Testis (tissue), 3 donors: Measurements from ENCODE around the gene CDH13. TPM values are rescaled to one million over a fixed set of nuclear protein-coding genes. Genes with fewer than 3 reads are reported as not detected.

Experiments
- DNase-seq: peaks from one replicate; pipeline ENCODE4 v3.0.0-alpha.2; 2019
- H3K27ac ChIP-seq, 2 donors: fragments of 200-600 bp; sonication (generic); one replicate each; pipeline ENCODE4 v1.5.1; 2019
- H3K27me3 ChIP-seq: fragments of 200-600 bp; sonication (generic); one replicate; pipeline ENCODE4 v1.5.1; 2019
- H3K36me3 ChIP-seq: fragments of 200-600 bp; sonication (generic); one replicate; pipeline ENCODE4 v1.5.1; 2017; ENCODE audit warnings: low read depth; ENCODE audit errors: missing control alignments
- H3K4me1 ChIP-seq: fragments of 200-600 bp; sonication (generic); one replicate; pipeline ENCODE4 v1.5.1; 2019
- H3K4me3 ChIP-seq, 2 donors: fragments of 200-600 bp; sonication (generic); one replicate each; pipeline ENCODE4 v1.5.1; 2017 to 2019
- H3K9me3 ChIP-seq: fragments of 200-600 bp; sonication (generic); one replicate; pipeline ENCODE4 v1.5.1; 2017
- POLR2A ChIP-seq: fragments of 450-650 bp; IDR thresholded peaks from one replicate; pipeline ENCODE4 v1.6.1; 2017; ENCODE audit warnings: antibody characterized with exemption, mild to moderate bottlenecking, moderate library complexity
- WGBS, 2 donors: methylation state at CpG; one replicate each; pipeline ENCODE4 v1.1.5; 2018; 5-methylcytosine and 5-hydroxymethylcytosine counted together
- intact Hi-C: fragments of 100-400 bp; cut with DNase I; formaldehyde crosslinking; loops from one replicate; pipeline ENCODE4 v1.15.1; 2023; ENCODE audit warnings: low total_unique reads
- polyA plus RNA-seq: library from polyadenylated mRNA; stranded (reverse); fragments of 350-450 nt; fragmentation: Illumina TruSeq; extraction: RNeasy Lipid Tissue Mini Kit (QIAGEN cat#74804); gene quantifications from one replicate; pipeline ENCODE4 v1.2.3, GENCODE V29; 2014; ENCODE audit warnings: low read depth, low replicate concordance; ENCODE audit not compliant: insufficient read depth
- total RNA-seq, 2 donors: library from RNA; depleted of rRNA; stranded (reverse); fragments of >200 nt; gene quantifications; one replicate each; pipeline ENCODE4 v1.2.3, GENCODE V29; 2016
- TF ChIP-seq, protein P1 (sequence below), 3 experiments: fragments of 450-650 bp in 2 of 3; fragments of 200-600 bp in 1 of 3; sonication (generic) in 1 of 3; IDR thresholded peaks; one replicate each; pipeline ENCODE4 v1.5.1; 2016 to 2019; ENCODE audit warnings: antibody characterized with exemption in 3 of 3, mild to moderate bottlenecking in 2 of 3, moderate library complexity in 1 of 3

CDH13 gene
- total and polyA plus RNA-seq, 3 donors from 2014 or later = 1.2 to 11.1 (median 2.0) TPM

DNA sequence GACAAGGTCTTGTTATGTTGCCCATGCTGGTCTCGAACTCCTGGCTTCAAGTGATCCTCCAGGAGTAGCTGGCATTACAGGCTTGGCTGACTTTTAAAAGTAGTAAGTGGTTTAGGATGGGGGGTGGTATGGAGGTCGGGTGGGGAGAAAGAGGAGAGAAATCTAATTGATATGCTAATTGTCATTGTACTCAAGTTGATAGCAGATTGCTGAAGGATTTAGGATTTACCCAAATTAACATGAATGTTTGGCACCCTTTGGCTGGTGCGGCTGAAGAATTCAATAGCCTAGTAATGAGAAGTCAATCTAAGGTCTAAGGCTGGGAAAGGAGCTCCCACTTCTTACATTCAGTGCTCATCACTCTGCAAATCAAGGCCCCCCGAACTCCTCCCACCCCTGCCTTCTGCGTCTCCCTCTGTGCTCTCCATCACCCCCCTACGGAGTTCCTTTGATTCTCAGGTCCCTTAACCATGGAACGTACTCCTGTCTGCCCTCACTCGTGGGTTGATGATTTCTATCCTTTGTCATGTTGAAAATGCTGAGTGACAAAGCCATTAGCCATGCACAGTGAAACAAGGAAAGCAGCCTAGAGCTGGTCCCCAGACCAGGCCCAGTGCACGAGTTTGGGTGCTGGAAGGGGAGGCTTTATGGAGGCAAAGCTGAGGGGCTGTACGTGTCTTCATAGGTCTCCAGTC, 17.3 kb downstream of the CDH13 start:
- TF ChIP-seq, protein P1, sequence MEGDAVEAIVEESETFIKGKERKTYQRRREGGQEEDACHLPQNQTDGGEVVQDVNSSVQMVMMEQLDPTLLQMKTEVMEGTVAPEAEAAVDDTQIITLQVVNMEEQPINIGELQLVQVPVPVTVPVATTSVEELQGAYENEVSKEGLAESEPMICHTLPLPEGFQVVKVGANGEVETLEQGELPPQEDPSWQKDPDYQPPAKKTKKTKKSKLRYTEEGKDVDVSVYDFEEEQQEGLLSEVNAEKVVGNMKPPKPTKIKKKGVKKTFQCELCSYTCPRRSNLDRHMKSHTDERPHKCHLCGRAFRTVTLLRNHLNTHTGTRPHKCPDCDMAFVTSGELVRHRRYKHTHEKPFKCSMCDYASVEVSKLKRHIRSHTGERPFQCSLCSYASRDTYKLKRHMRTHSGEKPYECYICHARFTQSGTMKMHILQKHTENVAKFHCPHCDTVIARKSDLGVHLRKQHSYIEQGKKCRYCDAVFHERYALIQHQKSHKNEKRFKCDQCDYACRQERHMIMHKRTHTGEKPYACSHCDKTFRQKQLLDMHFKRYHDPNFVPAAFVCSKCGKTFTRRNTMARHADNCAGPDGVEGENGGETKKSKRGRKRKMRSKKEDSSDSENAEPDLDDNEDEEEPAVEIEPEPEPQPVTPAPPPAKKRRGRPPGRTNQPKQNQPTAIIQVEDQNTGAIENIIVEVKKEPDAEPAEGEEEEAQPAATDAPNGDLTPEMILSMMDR (IDR thresholded peaks at IDR 0.05) = no peak
- no peak for TF ChIP-seq POLR2A
- Histone ChIP-seq H3K27me3 (no peaks in the 10 kb centered on the region), H3K4me1 (no peaks in the 10 kb centered on the region), H3K4me3 (no peak overlapping the region), H3K9me3 (no peaks in the 10 kb centered on the region), H3K36me3 (no peaks in the 10 kb centered on the region), H3K27ac (no peak overlapping the region)
- DNase-seq = no peak
- WGBS, 2 donors = 69 to 75% methylated on average over 8 to 10 of the region's 10 CpGs
- intact Hi-C loops = no loop called here

DNA sequence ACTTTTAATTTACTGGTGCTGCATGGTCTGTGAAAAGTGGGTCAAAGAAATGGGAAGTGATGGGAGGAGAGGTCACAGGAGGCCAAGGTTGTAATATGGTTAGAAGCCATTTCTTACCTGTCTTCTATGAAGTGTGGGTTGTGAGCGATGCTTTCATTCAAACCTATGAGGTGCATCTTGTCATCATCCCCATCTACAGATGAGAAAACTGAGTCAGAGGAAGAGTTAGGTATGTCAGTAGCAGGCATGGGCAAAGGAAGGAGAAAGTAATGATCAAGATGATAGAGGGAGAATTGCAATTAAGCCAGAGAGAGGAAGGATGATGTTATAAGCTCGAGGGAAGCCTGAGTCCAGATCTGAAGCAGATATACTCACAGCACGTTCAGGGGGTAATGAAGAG, 19.7 kb downstream of the CDH13 start:
- Histone ChIP-seq H3K27me3 (no peaks in the 10 kb centered on the region), H3K4me3 (no peak overlapping the region), H3K27ac (no peak overlapping the region), H3K9me3 (no peaks in the 10 kb centered on the region), H3K4me1 (no peaks in the 10 kb centered on the region), H3K36me3 (no peaks in the 10 kb centered on the region)
- no peak for DNase-seq
- TF ChIP-seq, protein P1 (IDR thresholded peaks at IDR 0.05) = no peak
- no peak for TF ChIP-seq POLR2A
- WGBS, 2 donors = 79 to 92% methylated on average over 3 of the region's 3 CpGs
- intact Hi-C loops = no loop called here

DNA sequence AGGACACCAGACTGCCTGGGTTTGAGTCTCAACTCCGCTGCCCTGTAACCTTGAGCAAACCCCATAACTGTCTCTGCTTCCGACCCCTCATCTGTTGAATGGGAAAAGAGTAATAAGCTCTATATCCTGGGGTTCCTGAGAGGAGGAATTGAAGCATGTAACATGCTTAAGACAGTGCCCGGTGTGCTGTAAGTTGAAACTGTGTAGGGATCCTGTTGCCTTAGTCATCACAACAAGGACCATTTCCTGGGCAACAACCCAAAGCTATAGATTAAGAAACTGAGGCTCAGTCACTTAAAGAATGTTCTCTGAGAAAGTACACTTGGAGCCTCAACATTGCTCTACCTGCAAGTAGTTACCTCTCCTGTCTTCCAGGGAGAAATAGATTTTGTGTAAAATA, 23.0 kb downstream of the CDH13 start:
- TF ChIP-seq POLR2A = no peak
- TF ChIP-seq, protein P1 (IDR thresholded peaks at IDR 0.05) = no peak
- Histone ChIP-seq H3K27me3 (no peaks in the 10 kb centered on the region), H3K27ac (no peak overlapping the region), H3K9me3 (no peaks in the 10 kb centered on the region), H3K36me3 (no peaks in the 10 kb centered on the region), H3K4me1 (no peaks in the 10 kb centered on the region), H3K4me3 (no peak overlapping the region)
- 95 to 96% methylated on average over 3 of the region's 3 CpGs for WGBS, 2 donors
- intact Hi-C loops = no loop called here
- no peak for DNase-seq

DNA sequence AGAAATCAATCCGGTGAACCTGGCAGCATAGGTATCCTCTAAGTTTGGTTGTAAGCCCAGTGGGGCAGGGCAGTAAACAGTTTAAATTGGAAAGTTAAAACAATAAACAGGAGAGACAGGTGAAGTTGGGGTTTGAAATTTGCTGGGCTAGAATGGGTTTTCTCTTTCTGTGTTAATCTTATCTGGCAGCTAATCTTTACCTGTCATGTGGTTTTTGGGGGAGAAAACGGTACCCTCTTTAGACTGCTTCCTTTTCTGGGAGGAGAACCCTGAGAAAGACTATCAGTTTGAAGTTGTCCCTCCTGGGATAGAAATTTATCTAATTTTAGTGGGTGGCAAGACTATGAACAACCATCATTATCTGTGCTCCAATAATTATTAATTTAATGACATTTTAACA, 24.0 kb downstream of the CDH13 start:
- Histone ChIP-seq H3K4me3 (no peak overlapping the region), H3K9me3 (no peaks in the 10 kb centered on the region), H3K27ac (no peak overlapping the region), H3K4me1 (no peaks in the 10 kb centered on the region), H3K36me3 (no peaks in the 10 kb centered on the region), H3K27me3 (no peaks in the 10 kb centered on the region)
- 74 to 84% methylated on average over 2 of the region's 2 CpGs for WGBS, 2 donors
- intact Hi-C loops = no loop called here
- TF ChIP-seq POLR2A = no peak
- TF ChIP-seq, protein P1 (IDR thresholded peaks at IDR 0.05) = no peak
- no peak for DNase-seq
